Skeletal muscle satellite cell (primary cell): ENCODE results near the gene KCNJ18.
"Not testable (repeated sequence)": the region's sequence is repeated elsewhere in the genome, so short reads cannot be mapped to it uniquely, and the experiment has no call there.

Experiments
- H3K27me3 ChIP-seq: 2 replicates; pipeline ENCODE4 v1.7.0; 2013; ENCODE audit warnings: low read length; ENCODE audit not compliant: control insufficient read depth, insufficient read depth
- H3K36me3 ChIP-seq: 2 replicates; pipeline ENCODE4 v1.7.0; 2013; ENCODE audit warnings: mild to moderate bottlenecking, control low read depth, low read length; ENCODE audit not compliant: insufficient read depth
- H3K4me1 ChIP-seq: 2 replicates; pipeline ENCODE4 v1.7.0; 2013; ENCODE audit warnings: low read length; ENCODE audit not compliant: control insufficient read depth, insufficient read depth
- H3K4me2 ChIP-seq: 2 replicates; pipeline ENCODE4 v1.7.0; 2013; ENCODE audit warnings: mild to moderate bottlenecking, low read length
- H3K4me3 ChIP-seq: 2 replicates; pipeline ENCODE4 v1.7.0; 2013; ENCODE audit warnings: low read length
- H3K9ac ChIP-seq: 2 replicates; pipeline ENCODE4 v1.7.0; 2013; ENCODE audit warnings: mild to moderate bottlenecking, low read depth, low read length, moderate library complexity
- H3K9me3 ChIP-seq: replicated peaks from 2 replicates; pipeline ENCODE4 v1.7.0; 2013; ENCODE audit warnings: mild to moderate bottlenecking, control low read depth, low read length

Gene KCNJ18

GRCh38 chr17:21674242-21674731 is 18.0 kb upstream of the KCNJ18 start:
- Histone ChIP-seq H3K36me3 (no peaks in the 10 kb centered on the region), H3K27me3 (no peaks in the 10 kb centered on the region), H3K4me3 (no peak overlapping the region), H3K4me1 (no peaks in the 10 kb centered on the region), H3K4me2 (no peak overlapping the region), H3K9me3 (peaks cover 36% of the 10 kb centered on the region), H3K9ac (no peak overlapping the region)

- not testable (repeated sequence) for H3K4me1 ChIP-seq, H3K9ac ChIP-seq, H3K4me2 ChIP-seq, H3K27me3 ChIP-seq, H3K36me3 ChIP-seq, H3K4me3 ChIP-seq
- H3K9me3 ChIP-seq = peaks cover 33% of the 10 kb centered on the region
These were observed 17.2 kb upstream of the KCNJ18 start for GRCh38 chr17:21674891-21675738.

GRCh38 chr17:21675739-21676130 is 16.6 kb upstream of the KCNJ18 start:
- H3K4me1 ChIP-seq, H3K9ac ChIP-seq, H3K27me3 ChIP-seq, H3K36me3 ChIP-seq, H3K4me2 ChIP-seq, H3K4me3 ChIP-seq: not testable (repeated sequence)
- H3K9me3 ChIP-seq = peaks cover 32% of the 10 kb centered on the region

- peaks cover 32% of the 10 kb centered on the region for H3K9me3 ChIP-seq
These were observed 15.8 kb upstream of the KCNJ18 start for GRCh38 chr17:21676281-21677111.

GRCh38 chr17:21677126-21677910 is 15.0 kb upstream of the KCNJ18 start:
- Histone ChIP-seq H3K4me3 (no peak overlapping the region), H3K27me3 (no peaks in the 10 kb centered on the region), H3K36me3 (no peaks in the 10 kb centered on the region), H3K4me2 (no peak overlapping the region), H3K9me3 (peaks cover 32% of the 10 kb centered on the region), H3K9ac (no peak overlapping the region), H3K4me1 (no peaks in the 10 kb centered on the region)

More at GRCh38 chr17:21676281-21677111, 15.8 kb upstream of the KCNJ18 start:
- Histone ChIP-seq H3K9ac (no peak overlapping the region), H3K4me3 (no peak overlapping the region), H3K4me1 (no peaks in the 10 kb centered on the region), H3K4me2 (no peak overlapping the region), H3K36me3 (no peaks in the 10 kb centered on the region), H3K27me3 (no peaks in the 10 kb centered on the region)

GRCh38 chr17:21677911-21678310 is 14.4 kb upstream of the KCNJ18 start:
- Histone ChIP-seq H3K4me3 (no peak overlapping the region), H3K4me2 (no peak overlapping the region), H3K27me3 (no peaks in the 10 kb centered on the region), H3K9me3 (peaks cover 32% of the 10 kb centered on the region), H3K9ac (no peak overlapping the region), H3K36me3 (no peaks in the 10 kb centered on the region), H3K4me1 (no peaks in the 10 kb centered on the region)

- Histone ChIP-seq H3K4me2 (no peak overlapping the region), H3K4me1 (no peaks in the 10 kb centered on the region), H3K4me3 (no peak overlapping the region), H3K9me3 (peaks cover 32% of the 10 kb centered on the region), H3K36me3 (no peaks in the 10 kb centered on the region), H3K27me3 (no peaks in the 10 kb centered on the region), H3K9ac (no peak overlapping the region)
These were observed 13.8 kb upstream of the KCNJ18 start for GRCh38 chr17:21678393-21679081.

- Histone ChIP-seq H3K4me1 (no peaks in the 10 kb centered on the region), H3K4me3 (no peak overlapping the region), H3K36me3 (no peaks in the 10 kb centered on the region), H3K9ac (no peak overlapping the region), H3K9me3 (peaks cover 28% of the 10 kb centered on the region), H3K27me3 (no peaks in the 10 kb centered on the region), H3K4me2 (no peak overlapping the region)
These were observed 12.8 kb upstream of the KCNJ18 start for GRCh38 chr17:21679256-21680146.

GRCh38 chr17:21680366-21680765 is 12.0 kb upstream of the KCNJ18 start:
- no peak overlapping the region for H3K4me2 ChIP-seq
- H3K9me3 ChIP-seq = peaks cover 26% of the 10 kb centered on the region
- no peak overlapping the region for H3K9ac ChIP-seq
- no peaks in the 10 kb centered on the region for H3K27me3 ChIP-seq
- no peaks in the 10 kb centered on the region for H3K4me1 ChIP-seq
- H3K4me3 ChIP-seq = no peak overlapping the region
- H3K36me3 ChIP-seq = no peaks in the 10 kb centered on the region

GRCh38 chr17:21680850-21681351 is 11.4 kb upstream of the KCNJ18 start:
- H3K9me3 ChIP-seq = peaks cover 22% of the 10 kb centered on the region
- H3K9ac ChIP-seq, H3K27me3 ChIP-seq, H3K36me3 ChIP-seq, H3K4me3 ChIP-seq, H3K4me1 ChIP-seq, H3K4me2 ChIP-seq: not testable (repeated sequence)
